Motor neuron (in vitro differentiated cells): ENCODE results near the gene KMT5B. TPM values are rescaled to one million over a fixed set of nuclear protein-coding genes. Genes with fewer than 3 reads are reported as not detected.

Experiments used
- ATAC-seq, 8 experiments: fragments of 200-7000 bp; cut with Tn5 transposase; replicated peaks in 6 of 8; 2 replicates each; pipeline ENCODE4 v1.8.0; 2021; ENCODE audit warnings: mild to moderate bottlenecking in 8 of 8, moderate library complexity in 8 of 8
- H3K27ac ChIP-seq, 2 donors: fragments of 250-450 bp; sonication (Bioruptor Pico); 2 replicates each; pipeline ENCODE4 v1.9.0; 2021; ENCODE audit warnings: antibody characterized with exemption in 2 of 2, mild to moderate bottlenecking in 2 of 2, moderate library complexity in 1 of 2
- H3K4me1 ChIP-seq, 2 donors: fragments of 250-450 bp; sonication (Bioruptor Pico); replicated peaks in 1 of 2; 2 replicates each; pipeline ENCODE4 v1.6.1; 2021; ENCODE audit warnings: antibody characterized with exemption in 2 of 2, mild to moderate bottlenecking in 2 of 2, moderate library complexity in 1 of 2
- H3K4me3 ChIP-seq, 5 donors: fragments of 250-450 bp; sonication (Bioruptor Pico); 2 replicates each; pipeline ENCODE4 v1.9.0; 2021; ENCODE audit warnings: antibody characterized with exemption in 5 of 5, mild to moderate bottlenecking in 5 of 5, moderate library complexity in 4 of 5
- WGBS, 10 experiments: fragments of 450-650 bp; shearing (Covaris generic); methylation state at CpG; one replicate each; pipeline ENCODE4 v1.0.0; 2022; 5-methylcytosine and 5-hydroxymethylcytosine counted together
- in situ Hi-C, 9 experiments: fragments of 400-800 bp; cut with MboI; loops; one replicate each; pipeline ENCODE4 v1.15.0; 2021; ENCODE audit warnings: low sequenced_read_pairs in 9 of 9, low pct_unique_long_range_greater_than_20kb in 2 of 9; ENCODE audit not compliant: unreplicated experiment in 9 of 9
- total RNA-seq, 8 experiments: library from RNA; unstranded; fragments of 300-600 nt; gene quantifications; 2 replicates each; pipeline versions ENCODE4 v1.2.3 to v1.2.4, GENCODE V29; 2022

Gene KMT5B
- total RNA-seq, 8 experiments from 2014 or later, result 12.4 to 69.1 (median 55.4) TPM

- no peak for ATAC-seq
- in situ Hi-C loops, result no loop called here
- 33 to 97% (median 83%) methylated on average over 1 to 4 of the region's 4 CpGs; no CpG with 5 or more reads in 1 of the 10 experiments for WGBS, 10 experiments
- Histone ChIP-seq H3K4me1 (peaks cover 0 to under 1% of the 10 kb centered on the region in 2 donors), H3K27ac (no peak overlapping the region), H3K4me3 (no peak overlapping the region)
Measured at GRCh38 chr11:68165601-68166000, 47.5 kb downstream of the KMT5B start.

GRCh38 chr11:68164437-68164836 lies 48.7 kb downstream of the KMT5B start:
- H3K27ac ChIP-seq, result no peak overlapping the region
- WGBS, 10 experiments, result 67 to 100% (median 100%) methylated on average over 1 to 2 of the region's 2 CpGs; no CpG with 5 or more reads in 3 of the 10 experiments
- in situ Hi-C loops, result no loop called here
- peak in 2 of 8 experiments; percentile 77 to 79 for ATAC-seq
- peaks cover 2 to 5% of the 10 kb centered on the region in 2 donors for H3K4me1 ChIP-seq
- H3K4me3 ChIP-seq, result no peak overlapping the region

- no peak for ATAC-seq
- Histone ChIP-seq H3K27ac (no peak overlapping the region), H3K4me3 (no peak overlapping the region), H3K4me1 (peaks cover 2 to 5% of the 10 kb centered on the region in 2 donors)
- WGBS, 10 experiments, result 73 to 100% (median 91%) methylated on average over 1 to 10 of the region's 11 CpGs; no CpG with 5 or more reads in 4 of the 10 experiments
- in situ Hi-C loops, result no loop called here
Measured at GRCh38 chr11:68163691-68164090, 49.4 kb downstream of the KMT5B start.

DNA sequence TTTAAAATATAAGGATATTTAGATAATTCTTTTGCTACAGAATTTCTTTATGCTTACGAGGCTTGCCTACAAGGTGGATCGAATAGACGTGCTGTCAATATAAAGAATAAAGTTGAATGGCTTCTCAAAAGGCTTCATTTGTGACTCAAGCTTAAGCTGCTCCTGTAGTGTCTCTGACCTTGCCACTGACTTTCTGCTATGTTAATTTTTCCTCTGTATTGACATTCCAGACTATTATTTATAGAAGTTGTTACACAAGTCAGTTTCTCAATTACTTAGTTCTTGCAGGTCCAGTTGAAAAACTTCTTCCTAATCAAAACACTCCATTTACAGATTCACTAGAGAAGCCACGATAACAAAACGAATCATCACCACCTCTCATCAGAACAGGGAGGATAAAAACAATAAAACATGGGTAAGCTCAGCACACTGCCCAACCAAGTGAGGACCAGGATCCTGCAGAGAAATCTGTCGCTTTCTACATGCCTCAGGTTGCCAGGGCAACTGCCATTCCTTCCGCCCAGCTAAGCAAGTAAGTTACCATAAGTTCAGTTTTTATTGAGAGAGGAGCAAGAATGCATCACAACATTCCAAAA lies 52.9 kb downstream of the KMT5B start:
- no peak overlapping the region for H3K27ac ChIP-seq
- in situ Hi-C loops, result no loop called here
- no peak overlapping the region for H3K4me3 ChIP-seq
- H3K4me1 ChIP-seq, result peaks cover 2 to 5% of the 10 kb centered on the region in 2 donors
- ATAC-seq, result peak in 6 of 8 experiments; percentile 23 to 79 (median 62)
- WGBS, 10 experiments, result 27 to 100% (median 65%) methylated on average over 1 to 7 of the region's 7 CpGs

GRCh38 chr11:68159665-68160064 lies 53.4 kb downstream of the KMT5B start:
- in situ Hi-C loops, result no loop called here
- peaks cover 2 to 5% of the 10 kb centered on the region in 2 donors for H3K4me1 ChIP-seq
- 50 to 100% (median 80%) methylated on average over 1 to 6 of the region's 6 CpGs; no CpG with 5 or more reads in 1 of the 10 experiments for WGBS, 10 experiments
- no peak overlapping the region for H3K27ac ChIP-seq
- no peak overlapping the region for H3K4me3 ChIP-seq
- no peak for ATAC-seq

DNA sequence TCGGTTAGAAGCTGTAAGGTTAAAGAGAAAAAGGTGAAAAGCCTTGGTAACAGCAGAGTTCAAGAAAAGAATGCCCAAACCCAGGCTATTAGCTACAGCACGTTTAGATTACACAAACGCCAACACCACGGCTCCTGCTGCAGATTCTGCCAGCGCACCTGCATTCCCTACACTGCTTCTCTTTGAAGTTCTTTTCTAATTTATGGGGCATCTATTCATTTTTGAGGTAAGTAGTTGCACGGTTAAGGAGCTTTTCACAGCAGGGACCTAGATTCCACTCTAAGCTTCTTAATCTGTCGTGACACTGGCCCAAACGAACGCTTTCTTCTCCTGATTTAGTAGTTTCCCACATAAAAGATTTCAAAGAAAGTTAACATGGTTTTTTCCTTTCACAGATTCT lies 53.9 kb downstream of the KMT5B start:
- peaks cover 2 to 5% of the 10 kb centered on the region in 2 donors for H3K4me1 ChIP-seq
- ATAC-seq, result no peak
- WGBS, 10 experiments, result 70 to 100% (median 88%) methylated on average over 1 to 9 of the region's 9 CpGs
- in situ Hi-C loops, result no loop called here
- no peak overlapping the region for H3K4me3 ChIP-seq
- no peak overlapping the region for H3K27ac ChIP-seq

DNA sequence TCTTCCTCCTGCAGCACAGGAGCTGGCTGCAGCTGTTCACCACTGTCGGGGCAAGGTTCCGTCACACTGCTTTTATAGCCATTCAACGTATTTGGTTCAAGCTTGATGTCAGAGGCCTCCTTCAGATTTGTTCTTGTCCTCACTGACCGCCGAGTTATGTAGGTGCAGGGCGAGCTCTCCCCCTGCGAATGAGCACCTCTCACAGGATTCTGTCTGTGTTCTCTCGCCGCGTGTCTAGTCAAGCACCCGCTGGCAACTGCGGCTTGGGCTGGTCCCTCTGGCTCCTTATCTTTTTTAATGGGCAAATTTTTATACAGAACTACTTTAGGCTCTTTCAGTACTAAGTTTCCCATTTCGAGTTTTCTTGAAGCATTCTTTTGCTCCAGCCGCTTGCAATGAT lies 54.5 kb downstream of the KMT5B start:
- H3K4me3 ChIP-seq, result no peak overlapping the region
- peaks cover 2 to 5% of the 10 kb centered on the region in 2 donors for H3K4me1 ChIP-seq
- in situ Hi-C loops, result no loop called here
- H3K27ac ChIP-seq, result no peak overlapping the region
- no peak for ATAC-seq
- 86 to 100% (median 93%) methylated on average over 1 to 10 of the region's 14 CpGs; no CpG with 5 or more reads in 1 of the 10 experiments for WGBS, 10 experiments

DNA sequence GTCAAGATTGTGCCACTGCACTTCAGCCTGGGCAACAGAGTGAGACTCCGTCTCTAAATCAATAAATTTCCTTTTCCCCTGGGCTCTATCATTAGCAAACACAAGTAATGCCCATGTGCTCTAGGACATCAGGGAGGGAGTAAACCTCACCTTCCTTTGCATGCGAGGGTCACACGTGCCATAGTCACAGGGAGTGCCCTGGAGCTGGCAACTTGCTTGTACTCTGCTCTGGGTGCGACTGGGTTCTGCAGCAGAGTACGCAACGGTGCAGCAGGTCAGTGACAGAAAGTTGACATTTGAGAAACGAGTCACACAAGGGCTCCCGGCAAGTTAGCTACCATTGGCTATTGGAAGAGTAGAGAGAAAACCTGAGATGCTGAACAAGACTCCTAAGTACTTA lies 59.4 kb downstream of the KMT5B start:
- 76 to 100% (median 98%) methylated on average over 1 to 7 of the region's 8 CpGs; no CpG with 5 or more reads in 4 of the 10 experiments for WGBS, 10 experiments
- no peaks in the 10 kb centered on the region for H3K4me1 ChIP-seq
- H3K27ac ChIP-seq, result no peak overlapping the region
- H3K4me3 ChIP-seq, result no peak overlapping the region
- in situ Hi-C loops, result no loop called here
- ATAC-seq, result no peak

DNA sequence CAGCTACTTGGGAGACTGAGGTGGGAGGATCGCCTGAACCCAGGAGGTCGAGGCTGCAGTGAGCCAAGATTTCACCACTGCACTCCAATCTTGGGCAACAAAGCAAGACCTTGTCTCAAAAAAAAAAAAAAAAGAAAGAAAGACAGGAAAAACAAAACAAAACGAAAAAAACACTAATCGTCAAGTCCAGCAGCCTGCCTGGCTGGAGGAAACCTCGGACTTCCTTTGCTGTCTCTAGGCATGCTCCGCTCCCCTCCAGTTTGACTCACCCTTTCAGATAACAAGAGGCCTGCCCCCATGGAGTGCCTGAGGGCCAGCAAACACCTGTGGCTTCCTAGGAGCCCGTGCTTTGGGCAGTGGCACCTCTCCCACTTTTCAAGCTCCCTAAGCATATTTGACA lies 63.1 kb downstream of the KMT5B start:
- in situ Hi-C loops, result no loop called here
- Histone ChIP-seq H3K27ac (no peak overlapping the region), H3K4me3 (no peak overlapping the region), H3K4me1 (peaks cover 4 to 10% of the 10 kb centered on the region in 2 donors)
- 20 to 76% (median 58%) methylated on average over 1 to 6 of the region's 7 CpGs; no CpG with 5 or more reads in 3 of the 10 experiments for WGBS, 10 experiments
- ATAC-seq, result no peak

DNA sequence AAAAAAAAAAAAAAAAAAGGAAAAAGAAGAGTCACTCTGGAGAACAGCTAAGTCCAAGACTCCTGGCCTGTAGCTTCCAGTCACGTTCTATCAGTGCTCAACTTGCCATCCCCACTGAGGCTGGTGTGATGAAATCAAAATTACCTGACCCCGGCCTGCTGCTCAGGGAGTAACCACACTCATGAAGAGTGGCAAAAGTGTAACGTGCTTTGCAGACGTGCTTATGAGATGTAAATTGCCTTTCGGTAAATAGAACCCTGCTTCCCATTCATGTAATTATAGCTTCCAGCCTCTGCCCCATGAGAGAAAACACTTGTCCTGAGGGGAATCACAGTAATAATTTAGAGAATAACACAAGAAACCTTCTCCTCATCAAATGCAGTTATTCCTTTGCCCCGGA lies 63.7 kb downstream of the KMT5B start:
- WGBS, 10 experiments, result 60 to 100% (median 82%) methylated on average over 1 to 4 of the region's 6 CpGs; no CpG with 5 or more reads in 2 of the 10 experiments
- H3K4me1 ChIP-seq, result peaks cover 4 to 10% of the 10 kb centered on the region in 2 donors
- no peak overlapping the region for H3K4me3 ChIP-seq
- no peak overlapping the region for H3K27ac ChIP-seq
- in situ Hi-C loops, result no loop called here
- peak in 1 of 8 experiments; percentile 48 for ATAC-seq

DNA sequence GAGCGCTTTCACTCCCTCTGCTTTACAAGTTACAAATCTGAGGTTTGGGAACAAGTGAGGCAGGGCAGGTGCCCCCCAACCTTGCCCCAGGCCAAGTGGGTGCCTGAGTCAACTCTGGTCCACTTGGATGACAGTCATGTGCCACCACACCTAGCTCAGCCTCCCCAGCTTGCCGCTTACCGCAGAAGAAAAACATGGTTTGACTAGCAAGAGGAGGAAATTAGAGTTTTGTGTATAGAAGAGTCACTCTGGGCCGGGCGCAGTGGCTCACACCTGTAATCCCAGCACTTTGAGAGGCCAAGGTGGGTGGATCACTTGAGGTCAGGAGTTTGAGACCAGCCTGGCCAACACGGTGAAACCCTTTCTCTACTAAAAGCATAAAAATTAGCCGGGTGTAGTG lies 64.2 kb downstream of the KMT5B start:
- H3K4me3 ChIP-seq, result no peak overlapping the region
- WGBS, 10 experiments, result 90 to 100% (median 93%) methylated on average over 2 to 4 of the region's 7 CpGs; no CpG with 5 or more reads in 4 of the 10 experiments
- peaks cover 4 to 10% of the 10 kb centered on the region in 2 donors for H3K4me1 ChIP-seq
- in situ Hi-C loops, result no loop called here
- no peak for ATAC-seq
- H3K27ac ChIP-seq, result no peak overlapping the region

- WGBS, 10 experiments, result 72 to 100% (median 80%) methylated on average over 2 to 12 of the region's 18 CpGs; no CpG with 5 or more reads in 3 of the 10 experiments
- Histone ChIP-seq H3K27ac (no peak overlapping the region), H3K4me3 (no peak overlapping the region), H3K4me1 (peaks cover 4 to 10% of the 10 kb centered on the region in 2 donors)
- in situ Hi-C loops, result no loop called here
- ATAC-seq, result no peak
Measured at GRCh38 chr11:68148071-68148805, 64.9 kb downstream of the KMT5B start.

- no peak overlapping the region for H3K4me3 ChIP-seq
- peaks cover 4 to 10% of the 10 kb centered on the region in 2 donors for H3K4me1 ChIP-seq
- 0 to 100% (median 54%) methylated on average over 1 to 8 of the region's 13 CpGs; no CpG with 5 or more reads in 5 of the 10 experiments for WGBS, 10 experiments
- peak overlapping the region in 1 of 2 donors; percentile 19 for H3K27ac ChIP-seq
- peak; percentile 84 to 97 (median 95) for ATAC-seq
- in situ Hi-C loops, result no loop called here
Measured at GRCh38 chr11:68146704-68147474, 66.2 kb downstream of the KMT5B start.
